RWPE2 (cell line): ENCODE data around the gene GSDME.

Source experiments
- ATAC-seq: fragments of 200-7000 bp; cut with Tn5 transposase; 3 replicates; pipeline ENCODE4 v1.9.1; 2021; ENCODE audit warnings: low read depth
- DNase-seq: peaks from one replicate; pipeline ENCODE4 v3.0.0-alpha.2; 2020; ENCODE audit warnings: low spot score
- H3K27ac ChIP-seq: fragments of 450-650 bp; 2 replicates; pipeline ENCODE4 v1.5.1; 2017; ENCODE audit warnings: mild to moderate bottlenecking; ENCODE audit not compliant: poor library complexity, severe bottlenecking
- H3K27me3 ChIP-seq: fragments of 250-450 bp; sonication (Bioruptor Pico); 2 replicates; pipeline ENCODE4 v1.5.1; 2021; ENCODE audit warnings: mild to moderate bottlenecking, moderate library complexity; ENCODE audit not compliant: insufficient read depth, poor library complexity, severe bottlenecking
- H3K36me3 ChIP-seq: fragments of 250-450 bp; sonication (Bioruptor Pico); 2 replicates; pipeline ENCODE4 v1.5.1; 2020; ENCODE audit warnings: low read depth, mild to moderate bottlenecking, moderate library complexity
- H3K4me1 ChIP-seq: fragments of 250-450 bp; sonication (Bioruptor Pico); 2 replicates; pipeline ENCODE4 v1.5.1; 2021; ENCODE audit warnings: mild to moderate bottlenecking, moderate library complexity; ENCODE audit not compliant: insufficient read depth, poor library complexity, severe bottlenecking
- H3K4me3 ChIP-seq: fragments of 250-450 bp; sonication (Bioruptor Pico); 2 replicates; pipeline ENCODE4 v1.5.1; 2021; ENCODE audit warnings: mild to moderate bottlenecking, moderate library complexity; ENCODE audit not compliant: severe bottlenecking
- H3K9me3 ChIP-seq: fragments of 250-450 bp; sonication (Bioruptor Pico); 2 replicates; pipeline ENCODE4 v1.5.1; 2021; ENCODE audit warnings: mild to moderate bottlenecking, moderate library complexity; ENCODE audit not compliant: severe bottlenecking
- CTCF ChIP-seq: fragments of 450-650 bp; IDR thresholded peaks from one replicate; pipeline ENCODE4 v1.5.1; 2017; ENCODE audit warnings: mild to moderate bottlenecking, moderate library complexity; ENCODE audit not compliant: poor library complexity, severe bottlenecking

Gene GSDME

GRCh38 chr7:24769014-24769830, 12.0 kb upstream of the GSDME start:
- H3K9me3 ChIP-seq: no peaks in the 10 kb centered on the region
- DNase-seq (no peak), ATAC-seq (no peak)
- H3K4me3 ChIP-seq: no peak overlapping the region
- no peak for TF ChIP-seq CTCF
- no peaks in the 10 kb centered on the region for H3K36me3 ChIP-seq
- no peak overlapping the region for H3K27ac ChIP-seq
- H3K4me1 ChIP-seq: peaks cover 4% of the 10 kb centered on the region
- no peaks in the 10 kb centered on the region for H3K27me3 ChIP-seq

GRCh38 chr7:24767878-24768569, 10.8 kb upstream of the GSDME start:
- DNase-seq: no peak
- ATAC-seq: no peak

GRCh38 chr7:24764972-24765744, 7.9 kb upstream of the GSDME start:
- Histone ChIP-seq H3K36me3 (no peaks in the 10 kb centered on the region), H3K9me3 (no peaks in the 10 kb centered on the region), H3K4me3 (no peak overlapping the region), H3K27me3 (no peaks in the 10 kb centered on the region), H3K27ac (no peak overlapping the region), H3K4me1 (no peaks in the 10 kb centered on the region)
- TF ChIP-seq CTCF: no peak
- ATAC-seq (no peak), DNase-seq (no peak)

More at GRCh38 chr7:24767878-24768569, 10.8 kb upstream of the GSDME start:
- peak; percentile 44 for TF ChIP-seq CTCF
- no peaks in the 10 kb centered on the region for H3K36me3 ChIP-seq
- H3K27ac ChIP-seq: no peak overlapping the region
- no peaks in the 10 kb centered on the region for H3K27me3 ChIP-seq
- H3K4me1 ChIP-seq: no peaks in the 10 kb centered on the region
- no peak overlapping the region for H3K4me3 ChIP-seq
- H3K9me3 ChIP-seq: no peaks in the 10 kb centered on the region

GRCh38 chr7:24764011-24764410, 6.7 kb upstream of the GSDME start:
- Histone ChIP-seq H3K4me3 (no peak overlapping the region), H3K36me3 (no peaks in the 10 kb centered on the region)

More at GRCh38 chr7:24764011-24764410, 6.7 kb upstream of the GSDME start:
- Histone ChIP-seq H3K4me1 (no peaks in the 10 kb centered on the region), H3K27ac (no peak overlapping the region), H3K9me3 (no peaks in the 10 kb centered on the region), H3K27me3 (no peaks in the 10 kb centered on the region)
- no peak for TF ChIP-seq CTCF
- no peak for ATAC-seq
- DNase-seq: no peak
